DND-41 (cell line): Measurements from ENCODE around the gene PRLH.

ENCODE experiments used
- ATAC-seq: fragments of 200-7000 bp; cut with Tn5 transposase; 3 replicates; pipeline ENCODE4 v1.9.1; 2021; ENCODE audit warnings: low read depth; ENCODE audit not compliant: insufficient read depth
- DNase-seq: peaks from one replicate; pipeline ENCODE4 v3.0.0-alpha.2; 2020
- H2AFZ ChIP-seq: 2 replicates; pipeline ENCODE4 v1.6.0; 2012; ENCODE audit warnings: low read depth, low read length
- H3K27ac ChIP-seq: 2 replicates; pipeline ENCODE4 v1.5.1; 2012; ENCODE audit warnings: low read length, inconsistent platforms
- H3K27me3 ChIP-seq: fragments of 200-600 bp; sonication (generic); 2 replicates; pipeline ENCODE4 v1.6.0; 2012; ENCODE audit warnings: low read length, mild to moderate bottlenecking, inconsistent platforms; ENCODE audit not compliant: insufficient read depth, poor library complexity
- H3K36me3 ChIP-seq: 2 replicates; pipeline ENCODE4 v1.5.1; 2012; ENCODE audit warnings: low read length, inconsistent platforms; ENCODE audit not compliant: insufficient read depth
- H3K4me1 ChIP-seq: 2 replicates; pipeline ENCODE4 v1.5.1; 2012; ENCODE audit warnings: mild to moderate bottlenecking, low read length; ENCODE audit not compliant: insufficient read depth
- H3K4me2 ChIP-seq: 2 replicates; pipeline ENCODE4 v1.6.0; 2012; ENCODE audit warnings: mild to moderate bottlenecking, moderate library complexity, low read length, inconsistent platforms; ENCODE audit not compliant: insufficient read depth
- H3K4me3 ChIP-seq, 2 experiments: fragments of 200-600 bp in 1 of 2; shearing (Covaris generic) in 1 of 2; 2 replicates each; pipeline ENCODE4 v1.5.1; 2012 to 2016; ENCODE audit warnings: inconsistent platforms in 2 of 2, low read length in 2 of 2, mild to moderate bottlenecking in 2 of 2, low read depth in 1 of 2, moderate library complexity in 1 of 2
- H3K79me2 ChIP-seq: 2 replicates; pipeline ENCODE4 v1.6.0; 2012; ENCODE audit warnings: low read length, inconsistent platforms; ENCODE audit not compliant: insufficient read depth
- H3K9ac ChIP-seq: 2 replicates; pipeline ENCODE4 v1.6.0; 2012; ENCODE audit warnings: low read depth, mild to moderate bottlenecking, inconsistent platforms, low read length, moderate library complexity
- H3K9me3 ChIP-seq: 2 replicates; pipeline ENCODE4 v1.5.1; 2012; ENCODE audit warnings: low read length, moderate library complexity, mild to moderate bottlenecking, inconsistent platforms; ENCODE audit not compliant: insufficient read depth, severe bottlenecking
- H4K20me1 ChIP-seq: 2 replicates; pipeline ENCODE4 v1.6.0; 2012; ENCODE audit warnings: low read length; ENCODE audit not compliant: insufficient read depth
- EZH2 ChIP-seq: IDR thresholded peaks from 3 replicates; pipeline ENCODE4 v1.6.1; 2012; ENCODE audit warnings: borderline replicate concordance, low read depth, mild to moderate bottlenecking, moderate library complexity, low read length, inconsistent platforms; ENCODE audit not compliant: severe bottlenecking
- TF ChIP-seq, protein P1 (sequence below): IDR thresholded peaks from 2 replicates; pipeline ENCODE4 v1.5.1; 2012; ENCODE audit warnings: borderline replicate concordance, low read length, moderate library complexity, mild to moderate bottlenecking; ENCODE audit not compliant: poor library complexity, severe bottlenecking; ENCODE audit errors: extremely low read depth

The PRLH gene

DNA sequence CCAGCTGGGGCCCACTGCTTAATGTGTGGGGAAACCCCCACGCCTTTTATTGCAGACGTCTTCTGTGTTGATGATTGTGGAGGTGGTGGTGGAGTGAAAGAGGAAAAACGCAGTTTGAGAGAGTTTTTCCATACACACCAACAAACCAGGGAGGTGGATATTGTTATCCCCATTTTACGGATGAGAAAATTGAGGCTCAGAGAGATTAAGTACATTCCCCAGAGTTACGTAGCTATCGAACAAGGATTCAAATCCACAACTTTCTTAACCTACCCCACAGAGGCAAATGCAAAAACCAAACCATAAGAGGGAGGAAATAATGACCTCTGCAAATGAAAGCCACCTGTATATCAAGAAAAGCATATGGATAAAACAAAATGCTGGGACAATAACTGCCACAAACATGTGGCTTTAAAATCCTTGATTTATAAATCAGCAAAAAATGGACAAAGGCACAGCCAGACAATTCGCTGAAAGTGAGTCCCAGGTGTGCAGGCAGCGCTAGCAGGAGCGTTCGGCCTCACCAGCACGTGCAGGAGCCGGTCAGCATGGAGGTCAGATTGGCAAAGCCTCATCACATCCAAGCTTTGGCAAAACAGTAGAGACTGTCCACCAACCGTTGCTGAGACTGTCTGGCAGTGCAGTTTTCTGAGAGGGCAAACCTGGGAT lies 36.8 kb downstream of the PRLH start:
- TF ChIP-seq, protein P1, sequence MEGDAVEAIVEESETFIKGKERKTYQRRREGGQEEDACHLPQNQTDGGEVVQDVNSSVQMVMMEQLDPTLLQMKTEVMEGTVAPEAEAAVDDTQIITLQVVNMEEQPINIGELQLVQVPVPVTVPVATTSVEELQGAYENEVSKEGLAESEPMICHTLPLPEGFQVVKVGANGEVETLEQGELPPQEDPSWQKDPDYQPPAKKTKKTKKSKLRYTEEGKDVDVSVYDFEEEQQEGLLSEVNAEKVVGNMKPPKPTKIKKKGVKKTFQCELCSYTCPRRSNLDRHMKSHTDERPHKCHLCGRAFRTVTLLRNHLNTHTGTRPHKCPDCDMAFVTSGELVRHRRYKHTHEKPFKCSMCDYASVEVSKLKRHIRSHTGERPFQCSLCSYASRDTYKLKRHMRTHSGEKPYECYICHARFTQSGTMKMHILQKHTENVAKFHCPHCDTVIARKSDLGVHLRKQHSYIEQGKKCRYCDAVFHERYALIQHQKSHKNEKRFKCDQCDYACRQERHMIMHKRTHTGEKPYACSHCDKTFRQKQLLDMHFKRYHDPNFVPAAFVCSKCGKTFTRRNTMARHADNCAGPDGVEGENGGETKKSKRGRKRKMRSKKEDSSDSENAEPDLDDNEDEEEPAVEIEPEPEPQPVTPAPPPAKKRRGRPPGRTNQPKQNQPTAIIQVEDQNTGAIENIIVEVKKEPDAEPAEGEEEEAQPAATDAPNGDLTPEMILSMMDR = no peak
- TF ChIP-seq EZH2 = no peak
- Histone ChIP-seq H3K27me3 (peaks cover 7% of the 10 kb centered on the region), H3K36me3 (no peaks in the 10 kb centered on the region), H3K9ac (no peak overlapping the region), H3K27ac (no peak overlapping the region), H3K4me2 (no peak overlapping the region), H3K9me3 (no peaks in the 10 kb centered on the region), H3K79me2 (no peaks in the 10 kb centered on the region), H2AFZ (no peak overlapping the region), H3K4me3 (no peak overlapping the region), H3K4me1 (no peaks in the 10 kb centered on the region), H4K20me1 (no peaks in the 10 kb centered on the region; the same call in 1 of the 2 replicates)
- no peak for ATAC-seq
- DNase-seq = no peak

GRCh38 chr2:237603718-237604362 lies 37.5 kb downstream of the PRLH start:
- Histone ChIP-seq H3K9ac (no peak overlapping the region), H4K20me1 (no peaks in the 10 kb centered on the region; the same call in 1 of the 2 replicates), H3K9me3 (no peaks in the 10 kb centered on the region), H3K27me3 (peaks cover 7% of the 10 kb centered on the region), H2AFZ (no peak overlapping the region), H3K4me3 (no peak overlapping the region), H3K4me2 (no peak overlapping the region), H3K79me2 (no peaks in the 10 kb centered on the region), H3K36me3 (no peaks in the 10 kb centered on the region), H3K27ac (no peak overlapping the region), H3K4me1 (no peaks in the 10 kb centered on the region)
- ATAC-seq (no peak), DNase-seq (no peak)
- TF ChIP-seq, protein P1 = no peak
- TF ChIP-seq EZH2 = no peak

DNA sequence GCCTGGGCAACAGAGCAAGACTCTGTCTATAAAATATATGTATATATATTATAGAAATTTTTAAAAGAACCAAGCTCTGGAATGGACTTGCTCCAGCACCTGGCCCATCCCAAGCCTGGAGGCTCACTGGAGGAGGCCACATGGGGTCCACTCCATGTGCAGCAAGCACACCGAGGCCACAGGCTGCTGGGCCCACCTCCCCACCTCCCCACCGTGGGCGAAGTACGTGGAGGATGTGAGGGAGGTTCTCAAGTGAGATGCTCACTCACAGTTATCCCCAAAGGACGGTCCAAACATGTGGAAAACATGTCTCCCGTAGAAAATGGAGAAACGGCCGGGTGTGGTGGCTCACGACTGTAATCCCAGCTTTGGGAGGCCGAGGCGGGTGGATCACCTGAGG lies 38.0 kb downstream of the PRLH start:
- H3K27ac ChIP-seq = no peak overlapping the region
- H3K27me3 ChIP-seq = peaks cover 7% of the 10 kb centered on the region
- H3K4me3 ChIP-seq = no peak overlapping the region
- no peaks in the 10 kb centered on the region for H3K9me3 ChIP-seq
- H2AFZ ChIP-seq = no peak overlapping the region
- H3K4me2 ChIP-seq = no peak overlapping the region
- H4K20me1 ChIP-seq = no peaks in the 10 kb centered on the region; the same call in 1 of the 2 replicates
- no peaks in the 10 kb centered on the region for H3K79me2 ChIP-seq
- no peak for TF ChIP-seq EZH2
- TF ChIP-seq, protein P1 = no peak
- H3K9ac ChIP-seq = no peak overlapping the region
- H3K36me3 ChIP-seq = no peaks in the 10 kb centered on the region
- no peaks in the 10 kb centered on the region for H3K4me1 ChIP-seq
- DNase-seq = no peak
- ATAC-seq = no peak
